OCI-LY7 (cell line): ENCODE measurements around the gene PTCRA. TPM values are rescaled to one million over a fixed set of nuclear protein-coding genes. Genes with fewer than 3 reads are reported as not detected.
A peak's percentile ranks its signal among the peaks of the same experiment; 100 is the strongest.
"Not testable (repeated sequence)": the region's sequence is repeated elsewhere in the genome, so short reads cannot be mapped to it uniquely, and the experiment has no call there.

Experiments used
- BruUV-seq: library from RNA; stranded (reverse); fragments of 400-500 nt; replicated peaks from 2 replicates; lab custom pipeline; 2021; lab: Mats Ljungman, UMichigan
- CTCF ChIA-PET: fragments of 300-600 bp; sonication (Branson Sonifier 250); formaldehyde crosslinking; loops from one replicate; lab custom pipeline; 2022; ENCODE audit warnings: antibody characterized with exemption; ENCODE audit not compliant: unreplicated experiment; lab: Charles Lee
- POLR2A ChIA-PET: fragments of 300-600 bp; sonication (Branson Sonifier 250); formaldehyde crosslinking; loops from one replicate; lab custom pipeline; 2022; ENCODE audit warnings: antibody characterized with exemption; lab: Charles Lee
- DNase-seq: peaks from one replicate; pipeline ENCODE4 v3.0.0-alpha.2; 2015; ENCODE audit warnings: low spot score
- H2AFZ ChIP-seq: fragments of 200-600 bp; sonication (generic), shearing (Covaris generic); 2 replicates; pipeline ENCODE4 v1.6.1; 2014; ENCODE audit warnings: mild to moderate bottlenecking, antibody characterized with exemption, low read length, moderate library complexity
- H3K27ac ChIP-seq: fragments of 200-600 bp; sonication (generic); 2 replicates; pipeline ENCODE4 v1.5.1; 2014; ENCODE audit warnings: mixed run types, low read depth, mild to moderate bottlenecking, moderate library complexity, low read length, inconsistent platforms; ENCODE audit not compliant: poor library complexity, severe bottlenecking
- H3K36me3 ChIP-seq: fragments of 200-600 bp; sonication (generic); 2 replicates; pipeline ENCODE4 v1.6.1; 2014; ENCODE audit warnings: mild to moderate bottlenecking, antibody characterized with exemption, low read length, moderate library complexity, mixed read lengths; ENCODE audit not compliant: insufficient read depth
- H3K4me1 ChIP-seq: fragments of 200-600 bp; sonication (generic); 2 replicates; pipeline ENCODE4 v1.5.1; 2014; ENCODE audit warnings: mild to moderate bottlenecking, low read length; ENCODE audit not compliant: insufficient read depth, poor library complexity, severe bottlenecking
- H3K4me2 ChIP-seq: fragments of 200-600 bp; sonication (generic); 2 replicates; pipeline ENCODE4 v1.6.1; 2014; ENCODE audit warnings: mild to moderate bottlenecking, low read length
- H3K4me3 ChIP-seq: fragments of 200-600 bp; sonication (generic); 2 replicates; pipeline ENCODE4 v1.5.1; 2014; ENCODE audit warnings: mild to moderate bottlenecking, low read depth, low read length; ENCODE audit not compliant: poor library complexity, severe bottlenecking
- H3K79me2 ChIP-seq: fragments of 200-600 bp; sonication (generic); 2 replicates; pipeline ENCODE4 v1.6.1; 2016; ENCODE audit warnings: low read depth, mild to moderate bottlenecking, low read length, moderate library complexity, mixed read lengths; ENCODE audit not compliant: insufficient read depth
- H3K9me2 ChIP-seq: fragments of 200-600 bp; sonication (generic); 2 replicates; pipeline ENCODE4 v1.6.1; 2016; ENCODE audit warnings: mild to moderate bottlenecking, low read length, mixed read lengths; ENCODE audit not compliant: insufficient read depth
- H3K9me3 ChIP-seq: fragments of 200-600 bp; sonication (generic); 2 replicates; pipeline ENCODE4 v1.6.1; 2014; ENCODE audit warnings: mild to moderate bottlenecking, mixed run types, low read length, mixed read lengths
- H4K20me1 ChIP-seq: fragments of 200-600 bp; sonication (generic); 2 replicates; pipeline ENCODE4 v1.6.1; 2014; ENCODE audit warnings: mild to moderate bottlenecking, antibody characterized with exemption, low read length, moderate library complexity, mixed read lengths; ENCODE audit not compliant: insufficient read depth
- CTCF ChIP-seq: fragments of 200-600 bp; sonication (generic); conservative IDR thresholded peaks from 2 replicates; pipeline ENCODE4 v1.5.1; 2014; ENCODE audit warnings: mild to moderate bottlenecking, antibody characterized with exemption, low read length, moderate library complexity, mixed read lengths
- EZH2phosphoT487 ChIP-seq: fragments of 200-600 bp; sonication (generic); IDR thresholded peaks from 2 replicates; pipeline ENCODE4 v1.6.1; 2018; ENCODE audit warnings: low read depth, borderline replicate concordance, mild to moderate bottlenecking, mixed run types, antibody characterized with exemption, low read length, moderate library complexity, mixed read lengths
- intact Hi-C: fragments of 100-400 bp; cut with micrococcal nuclease; formaldehyde crosslinking; loops from one replicate; pipeline ENCODE4 v1.10.0; 2022; ENCODE audit not compliant: unreplicated experiment
- total RNA-seq, 2 experiments: library from RNA; depleted of rRNA in 1 of 2; stranded (reverse); fragments of >200 nt in 1 of 2; shearing (Covaris generic) in 1 of 2; gene quantifications; 2 replicates each; pipeline ENCODE4 v1.2.3, GENCODE V29; 2014 to 2022

Gene PTCRA
- total RNA-seq, 2 experiments from 2014 or later: 0.85 to 0.91 TPM

- BruUV-seq: TSS peak; percentile 98
- Histone ChIP-seq H3K4me2 (peak within 1 kb of the TSS; percentile 80), H2AFZ (peak within 1 kb of the TSS; percentile 91), H3K36me3 (peaks cover 37% of the 10 kb centered on the region), H3K4me1 (peaks cover 18% of the 10 kb centered on the region), H3K27ac (peak within 1 kb of the TSS; percentile 75), H3K9me2 (no peaks in the 10 kb centered on the region), H3K79me2 (peaks cover 45% of the 10 kb centered on the region), H3K4me3 (peak within 1 kb of the TSS; percentile 79), H3K9me3 (no peaks in the 10 kb centered on the region), H4K20me1 (0 out of 2 replicates have a peak, but pooled peaks cover 6% of the 10 kb centered on the region)
- no peak for TF ChIP-seq CTCF
- TF ChIP-seq EZH2phosphoT487: no peak
- ChIA-PET POLR2A (interaction anchor here (0.6 to 1.6 kb wide), 12 partner anchors 8 to 316 kb away, joined by 3 to 7 read pairs (median 4); partner anchors contain the start of gene UBR2), CTCF (interaction anchor here (0.6 to 1.0 kb wide), 5 partner anchors 97 to 1020 kb away, joined by 3 to 11 read pairs (median 3); no protein-coding TSS in a partner anchor)
- intact Hi-C loops: loop anchor here (1.0 to 5.0 kb wide), 3 partner anchors 97 to 317 kb away; partner anchors contain the start of genes BICRAL, TBCC and UBR2
- peak; percentile 92 for DNase-seq
Measured at GRCh38 chr6:42879372-42880239, 36.2 kb upstream of the PTCRA start, which contains the start of gene RPL7L1. Gene RPL7L1, plus strand, starts transcription at chr6:42879616. Its CDS starts 295 bp downstream, at chr6:42879911.

GRCh38 chr6:42880240-42880817, 35.5 kb upstream of the PTCRA start:
- H3K9me2 ChIP-seq, DNase-seq, H4K20me1 ChIP-seq, intact Hi-C loops, H3K9me3 ChIP-seq: not testable (repeated sequence)
- ChIA-PET CTCF (interaction anchor here (0.6 kb wide), 2 partner anchors 97 to 1020 kb away, joined by 3 to 11 read pairs; no protein-coding TSS in a partner anchor), POLR2A (interaction anchor here (0.6 to 1.6 kb wide), 12 partner anchors 9 to 155 kb away, joined by 3 to 7 read pairs (median 4); partner anchors contain the start of gene CNPY3)
- TSS peak; percentile 90 for BruUV-seq
- Histone ChIP-seq H3K4me2 (peak overlapping the region; percentile 80), H2AFZ (peak overlapping the region; percentile 91; the same call in 1 of the 2 replicates), H3K79me2 (peaks cover 45% of the 10 kb centered on the region), H3K27ac (peak overlapping the region; percentile 75), H3K4me3 (peak overlapping the region; percentile 79), H3K4me1 (peaks cover 18% of the 10 kb centered on the region), H3K36me3 (peaks cover 43% of the 10 kb centered on the region)

DNA sequence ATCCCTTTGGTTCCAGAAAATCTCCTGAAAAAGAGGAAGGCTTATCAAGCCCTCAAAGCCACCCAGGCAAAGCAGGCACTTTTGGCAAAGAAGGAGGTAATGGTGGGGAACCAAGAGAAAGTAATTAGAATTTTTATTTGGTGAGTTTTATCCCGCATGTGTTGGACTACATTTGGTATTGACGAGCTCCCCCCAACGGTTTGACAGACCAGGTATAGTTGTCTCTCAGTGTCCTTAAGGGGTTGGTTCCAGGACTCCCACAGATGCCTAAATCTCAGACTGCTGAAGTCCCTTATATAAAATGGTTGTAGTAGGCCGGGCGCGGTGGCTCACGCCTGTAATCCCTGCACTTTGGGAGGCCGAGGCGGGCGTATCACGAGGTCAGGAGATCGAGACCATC, 35.0 kb upstream of the PTCRA start:
- H4K20me1 ChIP-seq, H2AFZ ChIP-seq, intact Hi-C loops, CTCF ChIA-PET, H3K9me3 ChIP-seq, H3K9me2 ChIP-seq, BruUV-seq: not testable (repeated sequence)
- POLR2A ChIA-PET: interaction anchor here (0.5 to 1.5 kb wide), 7 partner anchors 9 to 291 kb away, joined by 3 to 4 read pairs (median 3); partner anchors contain the start of genes CNPY3 and KLHDC3
- peak; percentile 54 for DNase-seq
- peaks cover 45% of the 10 kb centered on the region for H3K79me2 ChIP-seq
- peak; percentile 66 for TF ChIP-seq CTCF
- peaks cover 18% of the 10 kb centered on the region for H3K4me1 ChIP-seq
- H3K27ac ChIP-seq: peak overlapping the region; percentile 75
- H3K4me2 ChIP-seq: peak overlapping the region; percentile 80
- peaks cover 48% of the 10 kb centered on the region for H3K36me3 ChIP-seq
- H3K4me3 ChIP-seq: peak overlapping the region; percentile 79
